ENCODE measurements around the gene PPEF2. TPM values are rescaled to one million over a fixed set of nuclear protein-coding genes. Genes with fewer than 3 reads are reported as not detected.

Gene PPEF2, protein sequence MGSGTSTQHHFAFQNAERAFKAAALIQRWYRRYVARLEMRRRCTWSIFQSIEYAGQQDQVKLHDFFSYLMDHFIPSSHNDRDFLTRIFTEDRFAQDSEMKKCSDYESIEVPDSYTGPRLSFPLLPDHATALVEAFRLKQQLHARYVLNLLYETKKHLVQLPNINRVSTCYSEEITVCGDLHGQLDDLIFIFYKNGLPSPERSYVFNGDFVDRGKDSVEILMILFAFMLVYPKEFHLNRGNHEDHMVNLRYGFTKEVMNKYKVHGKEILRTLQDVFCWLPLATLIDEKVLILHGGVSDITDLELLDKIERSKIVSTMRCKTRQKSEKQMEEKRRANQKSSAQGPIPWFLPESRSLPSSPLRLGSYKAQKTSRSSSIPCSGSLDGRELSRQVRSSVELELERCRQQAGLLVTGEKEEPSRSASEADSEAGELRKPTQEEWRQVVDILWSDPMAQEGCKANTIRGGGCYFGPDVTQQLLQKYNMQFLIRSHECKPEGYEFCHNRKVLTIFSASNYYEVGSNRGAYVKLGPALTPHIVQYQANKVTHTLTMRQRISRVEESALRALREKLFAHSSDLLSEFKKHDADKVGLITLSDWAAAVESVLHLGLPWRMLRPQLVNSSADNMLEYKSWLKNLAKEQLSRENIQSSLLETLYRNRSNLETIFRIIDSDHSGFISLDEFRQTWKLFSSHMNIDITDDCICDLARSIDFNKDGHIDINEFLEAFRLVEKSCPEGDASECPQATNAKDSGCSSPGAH
- under 1 TPM in 2 of 3 donors, not detected in 1; 0.15 to 0.33 TPM for total RNA-seq

DNA sequence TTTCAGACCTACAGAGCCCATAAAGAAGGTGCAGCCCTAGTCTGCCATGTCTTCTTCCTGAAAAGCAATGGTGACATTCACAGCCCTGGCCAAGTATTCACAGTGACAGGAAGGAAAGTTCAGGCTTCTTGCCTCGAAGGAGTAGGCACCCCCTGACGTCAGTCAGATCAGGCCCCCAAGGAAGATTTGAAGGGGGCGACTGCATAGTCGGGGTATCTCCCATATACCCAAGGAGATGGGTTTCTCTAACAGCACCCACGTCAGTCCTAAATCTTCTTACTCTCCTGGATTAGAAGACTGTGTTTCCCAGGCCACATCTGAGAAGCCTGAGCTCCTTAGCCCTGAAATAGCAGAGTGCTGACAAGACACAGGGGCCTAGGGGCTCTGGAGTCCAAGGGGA lies at the start of gene PPEF2:
Gene PPEF2, minus strand, starts transcription at position 101 of the 400 bp plus-strand sequence. CDS start 6,127 bp downstream, outside the sequence.
- Histone ChIP-seq H3K36me3 (no peaks in the 10 kb centered on the region), H3K4me1 (no peaks in the 10 kb centered on the region), H3K9me3 (no peaks in the 10 kb centered on the region), H3K27me3 (no peaks in the 10 kb centered on the region), H3K4me3 (no peak within 1 kb of the TSS), H3K27ac (no peak within 1 kb of the TSS)
- intact Hi-C loops (cut with DNase I; ENCODE audit: low total_unique reads) = no loop called here
- TF ChIP-seq POLR2A (IDR thresholded peaks at IDR 0.05) (no peak), POLR2AphosphoS5 (IDR thresholded peaks at IDR 0.05) (no peak)
- TF ChIP-seq, protein P1, sequence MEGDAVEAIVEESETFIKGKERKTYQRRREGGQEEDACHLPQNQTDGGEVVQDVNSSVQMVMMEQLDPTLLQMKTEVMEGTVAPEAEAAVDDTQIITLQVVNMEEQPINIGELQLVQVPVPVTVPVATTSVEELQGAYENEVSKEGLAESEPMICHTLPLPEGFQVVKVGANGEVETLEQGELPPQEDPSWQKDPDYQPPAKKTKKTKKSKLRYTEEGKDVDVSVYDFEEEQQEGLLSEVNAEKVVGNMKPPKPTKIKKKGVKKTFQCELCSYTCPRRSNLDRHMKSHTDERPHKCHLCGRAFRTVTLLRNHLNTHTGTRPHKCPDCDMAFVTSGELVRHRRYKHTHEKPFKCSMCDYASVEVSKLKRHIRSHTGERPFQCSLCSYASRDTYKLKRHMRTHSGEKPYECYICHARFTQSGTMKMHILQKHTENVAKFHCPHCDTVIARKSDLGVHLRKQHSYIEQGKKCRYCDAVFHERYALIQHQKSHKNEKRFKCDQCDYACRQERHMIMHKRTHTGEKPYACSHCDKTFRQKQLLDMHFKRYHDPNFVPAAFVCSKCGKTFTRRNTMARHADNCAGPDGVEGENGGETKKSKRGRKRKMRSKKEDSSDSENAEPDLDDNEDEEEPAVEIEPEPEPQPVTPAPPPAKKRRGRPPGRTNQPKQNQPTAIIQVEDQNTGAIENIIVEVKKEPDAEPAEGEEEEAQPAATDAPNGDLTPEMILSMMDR (IDR thresholded peaks at IDR 0.05) = no peak
- no peak for DNase-seq (ENCODE audit: low spot score in 2 of 2)

DNA sequence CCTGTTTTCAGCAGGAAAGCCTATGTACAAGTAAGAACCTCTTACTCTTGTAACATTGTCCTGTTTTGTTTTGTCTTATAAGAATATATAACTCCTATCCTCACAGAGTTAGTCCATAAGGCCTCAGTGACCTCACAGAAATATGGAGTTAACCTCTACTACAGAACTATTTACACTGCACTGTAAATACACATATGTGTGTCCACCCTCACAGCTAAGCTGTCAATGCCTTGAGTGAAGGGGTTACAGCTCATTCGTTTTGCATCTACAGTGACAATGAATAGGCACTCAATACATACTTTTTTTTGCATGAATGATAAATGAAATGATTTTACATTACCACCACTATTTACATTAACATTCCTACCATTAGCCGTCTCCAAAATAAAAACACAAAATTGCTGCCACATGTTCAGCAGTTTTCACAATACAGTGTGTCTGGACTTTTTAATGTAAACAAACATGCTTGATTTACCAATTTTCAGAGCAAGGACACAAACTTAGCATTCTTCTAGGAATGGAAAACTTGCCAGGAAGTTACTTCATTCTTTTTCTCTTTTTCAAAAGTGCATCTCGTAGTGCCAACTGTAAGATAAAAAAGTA lies 48.1 kb upstream of the PPEF2 start:
- H3K9me3 ChIP-seq = no peaks in the 10 kb centered on the region
- TF ChIP-seq POLR2AphosphoS5 (IDR thresholded peaks at IDR 0.05) = no peak
- no peak for TF ChIP-seq POLR2A (IDR thresholded peaks at IDR 0.05)
- intact Hi-C loops (cut with DNase I; ENCODE audit: low total_unique reads) = no loop called here
- H3K4me3 ChIP-seq = no peak overlapping the region
- H3K36me3 ChIP-seq = peaks cover 8% of the 10 kb centered on the region
- no peaks in the 10 kb centered on the region for H3K4me1 ChIP-seq
- H3K27me3 ChIP-seq = no peaks in the 10 kb centered on the region
- no peak overlapping the region for H3K27ac ChIP-seq
- no peak for DNase-seq (ENCODE audit: low spot score in 2 of 2)

DNA sequence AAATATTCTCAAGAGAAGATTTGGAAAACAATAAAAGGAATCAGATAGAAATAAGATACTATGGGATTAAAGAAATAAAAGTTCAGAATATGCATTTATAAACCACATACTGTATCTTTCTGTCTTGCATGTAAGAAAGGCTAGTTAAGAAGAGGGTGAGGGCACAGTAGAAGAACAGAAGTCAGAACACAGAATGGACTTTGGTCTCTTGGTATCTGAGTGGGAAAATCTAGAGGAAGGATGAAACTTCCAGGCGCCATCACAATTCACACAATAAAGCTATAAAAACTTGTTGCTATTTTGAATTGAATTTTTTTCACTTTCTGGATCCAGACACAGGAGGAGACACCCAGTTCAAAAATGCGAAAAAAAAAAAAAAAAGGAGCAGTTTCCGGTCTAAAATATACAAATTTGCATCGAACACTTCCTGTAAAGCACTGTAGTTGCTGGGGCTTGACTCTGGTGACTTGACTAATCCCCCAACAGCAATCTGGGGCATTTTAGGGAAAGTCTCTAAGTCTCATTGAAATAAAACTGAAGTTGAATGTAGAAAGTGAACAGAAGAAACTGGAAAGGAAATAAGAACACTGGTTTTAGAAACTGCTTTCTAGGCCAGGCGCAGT lies 46.7 kb upstream of the PPEF2 start:
- TF ChIP-seq POLR2AphosphoS5 (IDR thresholded peaks at IDR 0.05) (no peak), POLR2A (IDR thresholded peaks at IDR 0.05) (no peak)
- TF ChIP-seq, protein P1 (IDR thresholded peaks at IDR 0.05) = no peak
- Histone ChIP-seq H3K4me1 (no peaks in the 10 kb centered on the region), H3K9me3 (no peaks in the 10 kb centered on the region), H3K27ac (no peak overlapping the region), H3K4me3 (no peak overlapping the region), H3K36me3 (peaks cover 8% of the 10 kb centered on the region), H3K27me3 (no peaks in the 10 kb centered on the region)
- DNase-seq (ENCODE audit: low spot score in 2 of 2) = no peak
- intact Hi-C loops (cut with DNase I; ENCODE audit: low total_unique reads) = no loop called here

DNA sequence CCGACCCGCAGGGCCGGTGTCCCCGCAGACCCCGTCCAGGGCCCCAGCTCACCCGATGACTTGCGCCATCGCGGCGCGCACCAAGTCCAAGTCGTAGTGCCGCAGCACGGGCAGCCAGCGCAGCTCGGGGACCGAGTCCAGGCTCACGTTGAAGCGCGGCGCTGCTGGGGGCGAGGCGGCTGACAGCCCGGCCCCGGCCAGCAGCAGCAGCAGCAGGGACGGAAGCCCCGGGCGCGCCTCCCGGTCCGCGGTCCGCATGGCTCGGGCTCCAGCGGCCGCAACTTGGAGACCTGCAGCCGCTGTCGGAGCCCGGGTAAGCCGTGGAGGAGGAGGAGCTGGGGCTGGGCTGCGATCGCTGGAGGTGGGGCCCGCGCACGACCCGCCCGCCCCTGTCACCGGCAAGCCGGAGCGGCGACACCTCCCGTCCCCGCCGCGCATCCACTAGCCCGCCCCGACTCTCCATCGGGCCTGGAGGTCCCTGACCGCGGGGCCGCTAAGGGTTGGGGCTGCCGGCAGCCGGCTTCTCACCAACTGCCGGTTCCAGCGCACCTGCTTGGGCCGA lies 38.5 kb upstream of the PPEF2 start, which contains the start of gene NAAA:
Gene NAAA, minus strand, starts transcription at position 322 of the 562 bp plus-strand sequence. Its CDS starts 64 bp downstream, at position 258.
- peak; percentile 55 to 87 for DNase-seq (ENCODE audit: low spot score in 2 of 2)
- intact Hi-C loops (cut with DNase I; ENCODE audit: low total_unique reads) = no loop called here
- Histone ChIP-seq H3K4me1 (no peaks in the 10 kb centered on the region), H3K36me3 (no peaks in the 10 kb centered on the region), H3K27ac (peak within 1 kb of the TSS; percentile 43 to 86), H3K4me3 (peak within 1 kb of the TSS; percentile 79 to 91 (median 85)), H3K9me3 (no peaks in the 10 kb centered on the region), H3K27me3 (no peaks in the 10 kb centered on the region)
- no peak for TF ChIP-seq POLR2A (IDR thresholded peaks at IDR 0.05)
- TF ChIP-seq, protein P1 (IDR thresholded peaks at IDR 0.05) = peak in 1 of 3 donors; percentile 31
